ENCODE results near the gene ELAVL2. TPM values are rescaled to one million over a fixed set of nuclear protein-coding genes. Genes with fewer than 3 reads are reported as not detected.

The ELAVL2 gene
- total and polyA plus RNA-seq, 4 donors: 0.02 to 1.7 TPM; not detected in 2

DNA sequence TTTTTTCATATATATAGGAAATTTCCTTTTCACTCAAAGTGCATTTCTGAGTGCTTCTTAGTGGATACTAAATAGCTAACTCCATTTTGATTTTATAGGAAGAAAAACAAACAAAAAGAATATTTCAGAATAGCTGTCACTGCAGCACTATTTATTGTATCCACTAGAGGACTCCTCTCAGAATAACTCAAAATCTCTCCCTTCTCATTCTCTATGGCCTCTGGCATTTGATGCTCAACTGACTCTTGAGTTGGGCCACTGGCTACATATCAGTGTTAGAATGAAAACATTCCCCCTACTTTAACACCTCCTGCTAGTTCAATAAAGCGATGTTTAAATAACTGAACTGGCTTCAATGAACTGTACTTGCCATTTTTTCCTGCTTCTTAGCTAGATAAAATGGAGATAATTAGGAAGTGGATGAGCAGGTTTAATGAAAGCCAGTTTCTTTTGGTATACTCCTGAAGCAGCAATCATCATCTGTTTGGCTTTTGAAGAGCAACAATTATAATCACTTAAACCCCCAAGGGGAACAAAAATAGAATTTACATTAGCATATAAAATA is 16.6 kb upstream of the ELAVL2 start:
- no peaks in the 10 kb centered on the region for H3K9me3 ChIP-seq (ENCODE audit: control insufficient read depth in 4 of 4, insufficient read depth in 3 of 4, low read length in 3 of 4)
- H3K4me3 ChIP-seq: no peak overlapping the region
- ATAC-seq (ENCODE audit: insufficient read depth, low FRiP score) (no peak), DNase-seq (no peak)
- H3K4me1 ChIP-seq (ENCODE audit: control insufficient read depth in 5 of 5, insufficient read depth in 5 of 5, low read length in 5 of 5): no peaks in the 10 kb centered on the region
- H3K36me3 ChIP-seq (ENCODE audit: control insufficient read depth in 4 of 4, insufficient read depth in 4 of 4, low read length in 4 of 4): no peaks in the 10 kb centered on the region
- 77 to 83% methylated on average over 1 of the region's 1 CpG for WGBS, 2 donors
- TF ChIP-seq, protein P1, sequence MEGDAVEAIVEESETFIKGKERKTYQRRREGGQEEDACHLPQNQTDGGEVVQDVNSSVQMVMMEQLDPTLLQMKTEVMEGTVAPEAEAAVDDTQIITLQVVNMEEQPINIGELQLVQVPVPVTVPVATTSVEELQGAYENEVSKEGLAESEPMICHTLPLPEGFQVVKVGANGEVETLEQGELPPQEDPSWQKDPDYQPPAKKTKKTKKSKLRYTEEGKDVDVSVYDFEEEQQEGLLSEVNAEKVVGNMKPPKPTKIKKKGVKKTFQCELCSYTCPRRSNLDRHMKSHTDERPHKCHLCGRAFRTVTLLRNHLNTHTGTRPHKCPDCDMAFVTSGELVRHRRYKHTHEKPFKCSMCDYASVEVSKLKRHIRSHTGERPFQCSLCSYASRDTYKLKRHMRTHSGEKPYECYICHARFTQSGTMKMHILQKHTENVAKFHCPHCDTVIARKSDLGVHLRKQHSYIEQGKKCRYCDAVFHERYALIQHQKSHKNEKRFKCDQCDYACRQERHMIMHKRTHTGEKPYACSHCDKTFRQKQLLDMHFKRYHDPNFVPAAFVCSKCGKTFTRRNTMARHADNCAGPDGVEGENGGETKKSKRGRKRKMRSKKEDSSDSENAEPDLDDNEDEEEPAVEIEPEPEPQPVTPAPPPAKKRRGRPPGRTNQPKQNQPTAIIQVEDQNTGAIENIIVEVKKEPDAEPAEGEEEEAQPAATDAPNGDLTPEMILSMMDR (IDR thresholded peaks at IDR 0.05; ENCODE audit: control extremely low read depth, extremely low read depth): no peak
- no peak overlapping the region for H3K27ac ChIP-seq (ENCODE audit: low read depth in 1 of 2, low read length in 1 of 2)
- peaks cover 0 to 12% (median 4%) of the 10 kb centered on the region in 3 donors for H3K27me3 ChIP-seq (ENCODE audit: control insufficient read depth in 3 of 3, insufficient read depth in 3 of 3, low read length in 2 of 3)
- H3K9ac ChIP-seq (ENCODE audit: insufficient read depth in 1 of 2, low read length in 2 of 2): no peak overlapping the region

DNA sequence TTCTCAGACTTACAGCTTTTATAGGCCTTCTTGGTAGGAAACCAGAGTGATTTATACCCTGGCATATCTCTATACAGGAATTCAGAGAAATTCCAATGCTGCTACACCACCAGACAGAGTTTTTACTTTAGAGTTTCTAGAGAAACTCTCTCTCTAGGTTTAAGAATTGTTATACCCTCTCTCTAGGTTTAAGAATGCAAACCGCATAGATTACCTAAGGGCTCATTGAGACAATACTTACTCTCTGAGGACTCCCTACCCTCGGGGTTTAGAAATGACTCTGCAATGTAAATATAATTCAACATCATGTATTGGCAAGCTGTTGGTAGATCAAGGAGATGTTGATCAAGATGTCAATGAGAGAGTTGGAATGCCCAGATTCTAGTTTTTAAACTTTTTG is 15.3 kb upstream of the ELAVL2 start:
- Histone ChIP-seq H3K27me3 (ENCODE audit: control insufficient read depth in 3 of 3, insufficient read depth in 3 of 3, low read length in 2 of 3) (peaks cover 0 to 13% (median 0%) of the 10 kb centered on the region in 3 donors), H3K9ac (ENCODE audit: insufficient read depth in 1 of 2, low read length in 2 of 2) (no peak overlapping the region), H3K27ac (ENCODE audit: low read depth in 1 of 2, low read length in 1 of 2) (no peak overlapping the region), H3K9me3 (ENCODE audit: control insufficient read depth in 4 of 4, insufficient read depth in 3 of 4, low read length in 3 of 4) (no peaks in the 10 kb centered on the region), H3K4me3 (no peak overlapping the region), H3K36me3 (ENCODE audit: control insufficient read depth in 4 of 4, insufficient read depth in 4 of 4, low read length in 4 of 4) (no peaks in the 10 kb centered on the region), H3K4me1 (ENCODE audit: control insufficient read depth in 5 of 5, insufficient read depth in 5 of 5, low read length in 5 of 5) (no peaks in the 10 kb centered on the region)
- DNase-seq: no peak
- TF ChIP-seq, protein P1 (IDR thresholded peaks at IDR 0.05; ENCODE audit: control extremely low read depth, extremely low read depth): no peak
- WGBS, 2 donors: 55 to 70% methylated on average over 2 of the region's 2 CpGs
- ATAC-seq (ENCODE audit: insufficient read depth, low FRiP score): no peak

GRCh38 chr9:23837038-23837437 is 11.0 kb upstream of the ELAVL2 start:
- Histone ChIP-seq H3K4me1 (ENCODE audit: control insufficient read depth in 5 of 5, insufficient read depth in 5 of 5, low read length in 5 of 5) (no peaks in the 10 kb centered on the region), H3K9ac (ENCODE audit: insufficient read depth in 1 of 2, low read length in 2 of 2) (no peak overlapping the region), H3K27me3 (ENCODE audit: control insufficient read depth in 3 of 3, insufficient read depth in 3 of 3, low read length in 2 of 3) (peaks cover 0 to 20% (median 7%) of the 10 kb centered on the region in 3 donors), H3K27ac (ENCODE audit: low read depth in 1 of 2, low read length in 1 of 2) (no peak overlapping the region), H3K36me3 (ENCODE audit: control insufficient read depth in 4 of 4, insufficient read depth in 4 of 4, low read length in 4 of 4) (no peaks in the 10 kb centered on the region), H3K9me3 (ENCODE audit: control insufficient read depth in 4 of 4, insufficient read depth in 3 of 4, low read length in 3 of 4) (no peaks in the 10 kb centered on the region), H3K4me3 (no peak overlapping the region)
- TF ChIP-seq, protein P1 (IDR thresholded peaks at IDR 0.05; ENCODE audit: control extremely low read depth, extremely low read depth): no peak
- 72 to 86% methylated on average over 5 of the region's 5 CpGs for WGBS, 2 donors
- no peak for ATAC-seq (ENCODE audit: insufficient read depth, low FRiP score)
- DNase-seq: no peak
